IPS-15b (cell line): ENCODE data around the gene ARSH.
"Not testable (repeated sequence)": the region's sequence is repeated elsewhere in the genome, so short reads cannot be mapped to it uniquely, and the experiment has no call there.

ENCODE experiments used
- H3K27me3 ChIP-seq: one replicate; pipeline ENCODE4 v1.6.1; 2013; ENCODE audit warnings: low read length; ENCODE audit not compliant: control insufficient read depth, insufficient read depth
- H3K36me3 ChIP-seq: one replicate; pipeline ENCODE4 v1.6.1; 2013; ENCODE audit warnings: low read length; ENCODE audit not compliant: control insufficient read depth, insufficient read depth
- H3K4me1 ChIP-seq: one replicate; pipeline ENCODE4 v1.6.1; 2013; ENCODE audit warnings: mild to moderate bottlenecking, low read length; ENCODE audit not compliant: control insufficient read depth, insufficient read depth
- H3K4me3 ChIP-seq: one replicate; pipeline ENCODE4 v1.5.1; 2013; ENCODE audit warnings: low read depth, low read length
- H3K9ac ChIP-seq: one replicate; pipeline ENCODE4 v1.6.1; 2013; ENCODE audit warnings: low read depth, mild to moderate bottlenecking, low read length
- H3K9me3 ChIP-seq: one replicate; pipeline ENCODE4 v1.6.1; 2013; ENCODE audit warnings: mild to moderate bottlenecking, low read length; ENCODE audit not compliant: control insufficient read depth, insufficient read depth

The ARSH gene

DNA sequence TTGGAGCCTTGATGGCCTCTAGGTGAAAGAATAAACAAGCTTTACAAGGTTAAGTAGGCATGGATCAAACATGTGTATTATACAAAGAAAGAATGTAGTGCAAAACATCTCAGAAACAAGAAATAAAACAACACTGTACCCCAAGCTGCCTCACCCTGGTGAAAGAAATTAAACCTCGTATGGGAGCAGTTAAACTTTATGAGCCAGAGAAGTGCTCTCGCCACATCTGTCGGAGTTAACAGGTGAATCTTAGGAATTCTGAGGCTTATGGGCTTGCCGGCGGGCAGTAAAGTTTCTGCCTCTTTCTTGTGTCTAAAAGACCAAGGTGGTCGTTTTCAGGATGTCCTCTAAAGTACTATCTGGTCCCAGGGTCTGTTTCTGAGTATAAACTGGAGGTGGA is 34.0 kb upstream of the ARSH start:
- Histone ChIP-seq H3K9me3 (no peaks in the 10 kb centered on the region), H3K9ac (no peak overlapping the region), H3K4me1 (no peaks in the 10 kb centered on the region), H3K27me3 (no peaks in the 10 kb centered on the region), H3K36me3 (no peaks in the 10 kb centered on the region), H3K4me3 (no peak overlapping the region)

- H3K4me3 ChIP-seq = no peak overlapping the region
- H3K9ac ChIP-seq = no peak overlapping the region
- no peaks in the 10 kb centered on the region for H3K36me3 ChIP-seq
- H3K4me1 ChIP-seq = no peaks in the 10 kb centered on the region
- no peaks in the 10 kb centered on the region for H3K27me3 ChIP-seq
- H3K9me3 ChIP-seq = no peaks in the 10 kb centered on the region
These were observed 31.4 kb upstream of the ARSH start for GRCh38 chrX:2974961-2975360.

DNA sequence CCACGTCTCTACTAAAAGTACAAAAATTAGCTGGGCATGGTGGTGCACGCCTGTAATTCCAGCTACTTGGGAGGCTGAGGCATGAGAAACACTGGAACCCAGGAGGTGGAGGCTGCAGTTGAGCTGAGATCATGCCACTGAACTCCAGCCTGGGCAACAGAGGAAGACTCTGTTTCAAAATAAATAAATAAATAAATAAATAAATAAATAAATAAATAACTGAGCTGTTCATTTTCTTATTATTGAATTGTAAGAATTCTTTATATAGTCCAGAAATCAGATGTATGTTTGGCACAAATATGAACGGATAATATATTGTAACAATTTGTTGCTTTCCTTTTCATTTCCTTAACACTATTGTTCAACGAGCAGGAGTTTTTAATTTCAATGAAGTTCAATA is 27.7 kb upstream of the ARSH start:
- H3K9ac ChIP-seq, H3K36me3 ChIP-seq, H3K4me3 ChIP-seq, H3K4me1 ChIP-seq, H3K27me3 ChIP-seq, H3K9me3 ChIP-seq: not testable (repeated sequence)

- Histone ChIP-seq H3K9me3 (peaks cover 6% of the 10 kb centered on the region), H3K36me3 (no peaks in the 10 kb centered on the region), H3K4me1 (no peaks in the 10 kb centered on the region), H3K27me3 (no peaks in the 10 kb centered on the region), H3K9ac (no peak overlapping the region), H3K4me3 (no peak overlapping the region)
These were observed 22.0 kb upstream of the ARSH start for GRCh38 chrX:2984342-2984741.

DNA sequence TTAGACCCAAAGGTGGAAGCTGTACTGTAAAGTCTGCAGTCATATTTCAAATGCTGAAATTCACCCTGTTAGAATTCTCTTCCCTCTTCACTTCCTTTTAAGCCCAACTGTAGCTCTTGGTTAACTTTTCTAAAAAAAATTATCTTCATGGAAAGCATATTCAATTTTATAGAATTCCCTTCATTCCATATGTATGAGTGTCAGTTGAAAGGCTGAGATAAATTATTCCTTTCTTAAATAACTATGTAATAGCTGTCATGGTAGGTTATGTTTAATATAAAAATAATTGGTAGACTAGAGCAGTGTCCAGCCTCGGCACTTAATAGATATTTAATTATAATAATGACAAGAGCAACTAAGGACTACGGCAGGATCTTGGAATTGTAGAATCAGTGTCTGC is 16.8 kb upstream of the ARSH start:
- Histone ChIP-seq H3K9ac (no peak overlapping the region), H3K9me3 (no peaks in the 10 kb centered on the region), H3K4me1 (no peaks in the 10 kb centered on the region), H3K4me3 (no peak overlapping the region), H3K27me3 (no peaks in the 10 kb centered on the region), H3K36me3 (no peaks in the 10 kb centered on the region)

DNA sequence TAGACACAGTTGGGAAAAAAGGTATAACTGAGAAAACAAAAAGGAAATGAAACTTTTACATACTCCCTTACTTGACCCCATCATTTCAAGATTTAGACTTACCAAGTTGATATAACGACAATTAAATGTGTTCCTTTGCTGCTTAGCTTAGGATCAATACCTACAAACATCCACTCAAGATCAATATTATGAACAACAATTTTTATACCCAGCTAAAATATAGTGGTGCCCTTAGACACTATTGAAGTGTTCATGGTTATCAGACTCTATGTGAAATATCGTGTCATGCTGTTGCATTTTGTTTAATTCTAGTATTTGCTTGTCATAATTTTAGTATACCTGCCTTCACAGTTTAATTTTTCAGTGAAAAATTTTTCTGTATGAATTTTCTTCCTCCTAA is 4.2 kb downstream of the ARSH start:
- Histone ChIP-seq H3K4me3 (no peak overlapping the region), H3K4me1 (no peaks in the 10 kb centered on the region), H3K36me3 (no peaks in the 10 kb centered on the region), H3K27me3 (no peaks in the 10 kb centered on the region), H3K9me3 (no peaks in the 10 kb centered on the region), H3K9ac (no peak overlapping the region)

DNA sequence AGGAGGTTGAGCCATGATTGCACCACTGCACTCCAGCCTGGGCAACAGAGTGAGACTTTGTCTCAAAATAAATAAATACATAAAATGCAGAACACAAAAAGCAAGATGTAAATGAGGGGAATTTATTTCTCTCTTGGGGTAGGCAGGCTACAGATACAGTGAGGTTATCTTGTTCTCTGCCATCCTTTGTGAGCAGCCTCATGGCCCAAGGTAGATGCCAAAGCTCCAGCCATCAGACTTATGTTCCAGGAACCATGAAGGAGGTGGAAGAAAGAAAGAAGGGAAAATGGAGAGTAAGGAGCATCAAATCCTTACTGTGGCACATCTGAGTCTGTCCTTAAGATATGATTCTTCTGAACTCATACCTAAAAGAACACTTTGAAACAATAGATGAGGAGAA is 11.1 kb downstream of the ARSH start:
- no peaks in the 10 kb centered on the region for H3K27me3 ChIP-seq
- H3K9me3 ChIP-seq = no peaks in the 10 kb centered on the region

DNA sequence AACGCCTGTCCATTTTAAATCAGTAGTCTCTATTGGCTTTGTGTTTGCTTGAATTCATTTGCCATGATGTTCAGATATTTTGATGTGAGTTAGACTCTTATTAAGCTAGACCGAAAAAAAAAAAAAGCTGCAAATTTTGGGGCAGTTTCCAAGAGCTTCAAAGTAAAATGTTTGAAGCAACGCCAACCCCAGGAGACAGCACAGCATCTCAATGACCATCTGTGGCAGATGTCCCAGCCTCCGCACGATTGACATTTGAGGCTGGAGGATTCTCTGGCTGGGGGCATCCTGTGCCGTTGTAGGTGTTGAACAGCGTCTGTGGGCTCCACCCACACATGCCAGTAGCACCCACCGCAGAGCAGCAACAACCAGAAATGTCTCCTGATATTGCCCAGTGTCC is 17.8 kb downstream of the ARSH start:
- Histone ChIP-seq H3K4me3 (no peak overlapping the region), H3K9ac (no peak overlapping the region), H3K27me3 (no peaks in the 10 kb centered on the region), H3K4me1 (no peaks in the 10 kb centered on the region), H3K9me3 (no peaks in the 10 kb centered on the region), H3K36me3 (no peaks in the 10 kb centered on the region)

More for the DNA sequence above, 11.1 kb downstream of the ARSH start:
- no peaks in the 10 kb centered on the region for H3K4me1 ChIP-seq
- no peak overlapping the region for H3K9ac ChIP-seq
- H3K4me3 ChIP-seq = no peak overlapping the region
- no peaks in the 10 kb centered on the region for H3K36me3 ChIP-seq

DNA sequence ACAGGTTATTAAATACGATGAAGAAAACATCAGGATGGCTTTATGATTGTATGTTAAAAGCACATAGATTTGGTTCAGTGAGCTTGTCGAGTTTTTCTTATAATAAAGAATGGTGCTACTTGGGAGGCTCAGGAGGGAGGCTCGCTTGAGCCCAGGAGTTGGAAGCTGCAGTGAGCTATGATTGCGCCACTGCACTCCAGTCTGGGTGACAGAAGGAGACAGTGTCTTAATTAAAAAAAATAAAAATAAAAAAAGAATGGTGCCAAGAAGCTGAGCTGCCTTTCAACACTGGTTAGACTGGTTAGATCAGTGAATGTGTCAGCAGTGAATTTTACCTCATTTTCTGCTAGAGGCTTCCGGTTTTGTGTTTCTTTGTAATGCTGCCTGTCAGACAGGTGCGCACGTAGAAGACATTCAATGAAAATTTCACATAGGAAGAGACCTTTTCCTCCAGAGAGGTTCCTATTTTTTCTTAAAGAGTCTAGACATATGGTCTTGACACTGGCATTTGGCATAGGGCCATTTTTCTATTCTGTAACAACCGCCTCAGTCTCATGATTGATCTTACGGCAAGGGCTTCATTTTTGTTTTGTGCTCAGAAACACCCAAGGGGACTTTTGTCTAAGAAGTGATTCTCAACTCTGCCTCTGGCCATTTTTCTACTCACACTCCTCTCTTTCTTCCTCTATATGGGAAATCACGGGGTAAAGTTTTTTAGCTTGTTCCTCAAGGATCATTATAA is 19.9 kb downstream of the ARSH start:
- Histone ChIP-seq H3K9me3 (no peaks in the 10 kb centered on the region), H3K4me3 (no peak overlapping the region), H3K9ac (no peak overlapping the region), H3K36me3 (no peaks in the 10 kb centered on the region), H3K27me3 (no peaks in the 10 kb centered on the region), H3K4me1 (no peaks in the 10 kb centered on the region)

GRCh38 chrX:3029129-3029528 is 22.8 kb downstream of the ARSH start:
- Histone ChIP-seq H3K36me3 (no peaks in the 10 kb centered on the region), H3K9me3 (peaks cover 3% of the 10 kb centered on the region), H3K4me1 (no peaks in the 10 kb centered on the region), H3K4me3 (no peak overlapping the region), H3K9ac (no peak overlapping the region), H3K27me3 (no peaks in the 10 kb centered on the region)

DNA sequence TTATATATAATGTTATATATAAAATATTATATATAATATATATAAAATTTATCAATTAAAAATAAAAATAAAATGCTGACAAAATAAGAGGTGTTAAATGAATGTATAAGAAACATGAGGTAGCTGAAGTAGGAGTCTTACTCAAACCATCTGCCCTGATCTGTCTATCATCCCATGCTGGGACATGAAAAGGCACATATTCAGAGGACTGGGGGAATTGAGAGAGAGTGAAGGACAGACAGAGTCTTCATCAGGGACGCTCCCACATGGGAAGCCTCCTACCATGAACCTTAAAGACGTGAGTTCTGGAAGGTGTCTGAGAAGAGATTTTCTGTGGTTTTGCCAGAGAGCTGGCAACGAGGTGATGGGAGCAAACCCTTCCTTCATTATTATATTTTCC is 30.9 kb downstream of the ARSH start:
- Histone ChIP-seq H3K9me3 (peaks cover 3% of the 10 kb centered on the region), H3K4me1 (no peaks in the 10 kb centered on the region), H3K27me3 (no peaks in the 10 kb centered on the region)

GRCh38 chrX:3044196-3044595 is 37.9 kb downstream of the ARSH start:
- Histone ChIP-seq H3K4me3 (no peak overlapping the region), H3K9me3 (no peaks in the 10 kb centered on the region), H3K36me3 (no peaks in the 10 kb centered on the region), H3K9ac (no peak overlapping the region), H3K27me3 (no peaks in the 10 kb centered on the region), H3K4me1 (no peaks in the 10 kb centered on the region)

More for the DNA sequence above, 30.9 kb downstream of the ARSH start:
- no peak overlapping the region for H3K4me3 ChIP-seq
- no peak overlapping the region for H3K9ac ChIP-seq
- H3K36me3 ChIP-seq = no peaks in the 10 kb centered on the region
